ENCODE data around the gene SLC9A7. TPM values are rescaled to one million over a fixed set of nuclear protein-coding genes. Genes with fewer than 3 reads are reported as not detected.

The SLC9A7 gene
- total RNA-seq, 4 donors from 2014 or later: 0.82 to 29.2 (median 2.3) TPM

DNA sequence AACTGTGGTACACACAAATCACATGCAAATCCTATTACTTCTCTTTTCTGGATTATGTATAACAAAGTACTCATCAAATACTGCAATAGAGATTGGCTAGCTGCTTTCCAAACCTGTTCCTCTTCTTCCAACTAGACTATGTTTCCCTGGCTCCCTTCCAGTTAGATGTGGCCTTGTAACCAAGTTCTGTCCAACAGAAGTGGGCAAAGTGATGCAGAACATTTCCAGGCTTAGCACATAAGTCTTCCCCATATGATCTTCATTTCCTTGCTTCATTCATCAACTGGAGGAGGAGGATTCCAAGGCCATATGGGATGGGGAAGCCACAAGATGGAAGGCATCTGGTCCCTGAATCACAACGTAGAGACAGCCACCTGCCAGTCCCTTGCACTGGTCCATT, 8.0 kb downstream of the SLC9A7 start:
- TF ChIP-seq POLR2A (IDR thresholded peaks at IDR 0.05): no peak
- TF ChIP-seq EP300 (IDR thresholded peaks at IDR 0.05; ENCODE audit: low read depth): no peak
- TF ChIP-seq POLR2AphosphoS5 (IDR thresholded peaks at IDR 0.05): no peak
- TF ChIP-seq, protein P1, sequence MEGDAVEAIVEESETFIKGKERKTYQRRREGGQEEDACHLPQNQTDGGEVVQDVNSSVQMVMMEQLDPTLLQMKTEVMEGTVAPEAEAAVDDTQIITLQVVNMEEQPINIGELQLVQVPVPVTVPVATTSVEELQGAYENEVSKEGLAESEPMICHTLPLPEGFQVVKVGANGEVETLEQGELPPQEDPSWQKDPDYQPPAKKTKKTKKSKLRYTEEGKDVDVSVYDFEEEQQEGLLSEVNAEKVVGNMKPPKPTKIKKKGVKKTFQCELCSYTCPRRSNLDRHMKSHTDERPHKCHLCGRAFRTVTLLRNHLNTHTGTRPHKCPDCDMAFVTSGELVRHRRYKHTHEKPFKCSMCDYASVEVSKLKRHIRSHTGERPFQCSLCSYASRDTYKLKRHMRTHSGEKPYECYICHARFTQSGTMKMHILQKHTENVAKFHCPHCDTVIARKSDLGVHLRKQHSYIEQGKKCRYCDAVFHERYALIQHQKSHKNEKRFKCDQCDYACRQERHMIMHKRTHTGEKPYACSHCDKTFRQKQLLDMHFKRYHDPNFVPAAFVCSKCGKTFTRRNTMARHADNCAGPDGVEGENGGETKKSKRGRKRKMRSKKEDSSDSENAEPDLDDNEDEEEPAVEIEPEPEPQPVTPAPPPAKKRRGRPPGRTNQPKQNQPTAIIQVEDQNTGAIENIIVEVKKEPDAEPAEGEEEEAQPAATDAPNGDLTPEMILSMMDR (IDR thresholded peaks at IDR 0.05): no peak
- H3K9me3 ChIP-seq: no peaks in the 10 kb centered on the region
- intact Hi-C loops (cut with DNase I; ENCODE audit: low total_unique reads): no loop called here
- H3K27me3 ChIP-seq: no peaks in the 10 kb centered on the region
- in situ Hi-C loops (cut with MboI; ENCODE audit: low pct_ligation_motif_present in 1 of 4, low pct_unique_long_range_greater_than_20kb in 1 of 4, low sequenced_read_pairs in 3 of 4): no loop called here
- 63% methylated on average over 1 of the region's 1 CpG; no CpG with 5 or more reads in 1 of the 2 donors for WGBS, 2 donors (ENCODE audit: low coverage in 1 of 2)
- H3K4me1 ChIP-seq: no peaks in the 10 kb centered on the region
- DNase-seq: no peak
- no peak overlapping the region for H3K27ac ChIP-seq
- no peak overlapping the region for H3K4me3 ChIP-seq
- no peaks in the 10 kb centered on the region for H3K36me3 ChIP-seq

DNA sequence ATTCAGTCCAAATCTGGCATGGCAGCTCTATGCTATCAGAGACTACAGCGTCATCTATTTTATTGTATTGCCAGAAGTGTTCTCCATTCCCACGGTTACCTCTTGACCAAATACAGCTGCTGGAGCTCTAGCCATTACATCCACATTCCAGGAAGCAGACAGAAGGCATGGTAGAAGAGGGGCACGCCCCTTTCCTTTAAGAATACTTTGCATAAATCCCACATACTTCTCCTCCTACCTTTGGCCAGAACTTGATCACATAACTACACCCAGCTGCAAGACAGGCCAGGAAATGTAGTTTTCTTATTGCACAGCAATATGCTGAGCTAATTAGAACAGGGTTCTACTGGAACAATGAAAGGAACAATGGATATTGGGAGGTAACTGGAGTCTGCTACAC, 14.9 kb downstream of the SLC9A7 start:
- in situ Hi-C loops (cut with MboI; ENCODE audit: low pct_ligation_motif_present in 1 of 4, low pct_unique_long_range_greater_than_20kb in 1 of 4, low sequenced_read_pairs in 3 of 4) (no loop called here), intact Hi-C loops (cut with DNase I; ENCODE audit: low total_unique reads) (no loop called here)
- Histone ChIP-seq H3K27me3 (no peaks in the 10 kb centered on the region), H3K9me3 (no peaks in the 10 kb centered on the region), H3K4me3 (no peak overlapping the region), H3K36me3 (no peaks in the 10 kb centered on the region), H3K4me1 (no peaks in the 10 kb centered on the region), H3K27ac (no peak overlapping the region)
- TF ChIP-seq POLR2A (IDR thresholded peaks at IDR 0.05) (no peak), EP300 (IDR thresholded peaks at IDR 0.05; ENCODE audit: low read depth) (no peak), POLR2AphosphoS5 (IDR thresholded peaks at IDR 0.05) (no peak)
- TF ChIP-seq, protein P1 (IDR thresholded peaks at IDR 0.05): no peak
- DNase-seq: no peak
- WGBS, 2 donors (ENCODE audit: low coverage in 1 of 2): 56% methylated on average over 3 of the region's 3 CpGs; no CpG with 5 or more reads in 1 of the 2 donors

DNA sequence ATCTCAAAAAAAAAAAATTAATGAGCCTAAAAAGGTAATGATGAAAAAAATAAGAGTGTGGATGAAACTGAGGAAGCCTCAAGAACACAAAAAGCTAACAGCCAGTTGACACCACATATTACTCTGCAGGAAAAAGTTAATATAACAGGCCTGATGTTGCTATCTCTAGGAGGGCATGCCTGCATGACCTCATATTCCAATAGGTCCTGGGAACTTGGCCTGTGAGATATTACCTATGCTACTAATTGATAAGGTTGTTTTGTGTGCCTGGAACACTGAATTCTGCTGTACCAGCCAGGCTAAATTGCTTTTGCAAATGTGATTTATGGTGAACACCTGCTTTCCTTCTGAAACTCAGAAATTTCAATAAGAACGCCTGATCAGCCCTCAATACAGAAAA, 15.9 kb downstream of the SLC9A7 start:
- H3K36me3 ChIP-seq: no peaks in the 10 kb centered on the region
- no peaks in the 10 kb centered on the region for H3K27me3 ChIP-seq
- H3K9me3 ChIP-seq: no peaks in the 10 kb centered on the region
- TF ChIP-seq POLR2A (IDR thresholded peaks at IDR 0.05): no peak
- no peak for TF ChIP-seq POLR2AphosphoS5 (IDR thresholded peaks at IDR 0.05)
- TF ChIP-seq EP300 (IDR thresholded peaks at IDR 0.05; ENCODE audit: low read depth): no peak
- TF ChIP-seq, protein P1 (IDR thresholded peaks at IDR 0.05): no peak
- intact Hi-C loops (cut with DNase I; ENCODE audit: low total_unique reads) (no loop called here), in situ Hi-C loops (cut with MboI; ENCODE audit: low pct_ligation_motif_present in 1 of 4, low pct_unique_long_range_greater_than_20kb in 1 of 4, low sequenced_read_pairs in 3 of 4) (no loop called here)
- H3K4me1 ChIP-seq: no peaks in the 10 kb centered on the region
- DNase-seq: no peak
- H3K27ac ChIP-seq: no peak overlapping the region
- no peak overlapping the region for H3K4me3 ChIP-seq
- WGBS, 2 donors (ENCODE audit: low coverage in 1 of 2): 62 to 80% methylated on average over 1 of the region's 1 CpG

DNA sequence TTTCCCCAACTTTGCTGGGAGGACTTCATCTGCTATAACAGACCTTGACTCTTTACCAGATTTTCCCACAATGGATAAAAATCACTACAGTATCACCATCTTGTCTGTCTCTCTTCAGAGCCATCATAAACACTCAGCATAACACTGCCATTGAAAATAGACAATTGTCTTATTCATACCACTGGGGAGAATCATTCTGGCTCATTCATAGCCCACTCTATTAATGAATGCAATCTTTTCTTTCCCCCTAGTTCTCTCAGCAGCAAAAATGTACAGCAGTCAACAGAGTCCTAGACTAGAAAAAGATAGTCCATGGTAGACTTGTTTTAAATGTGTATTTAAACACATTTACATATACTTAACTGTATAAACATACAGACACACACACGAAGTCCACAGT, 19.2 kb downstream of the SLC9A7 start:
- 26 to 50% methylated on average over 1 of the region's 1 CpG for WGBS, 2 donors (ENCODE audit: low coverage in 1 of 2)
- intact Hi-C loops (cut with DNase I; ENCODE audit: low total_unique reads) (no loop called here), in situ Hi-C loops (cut with MboI; ENCODE audit: low pct_ligation_motif_present in 1 of 4, low pct_unique_long_range_greater_than_20kb in 1 of 4, low sequenced_read_pairs in 3 of 4) (no loop called here)
- H3K27me3 ChIP-seq: no peaks in the 10 kb centered on the region
- no peak for DNase-seq
- no peak overlapping the region for H3K4me3 ChIP-seq
- H3K27ac ChIP-seq: no peak overlapping the region
- no peaks in the 10 kb centered on the region for H3K4me1 ChIP-seq
- TF ChIP-seq POLR2AphosphoS5 (IDR thresholded peaks at IDR 0.05) (no peak), POLR2A (IDR thresholded peaks at IDR 0.05) (no peak), EP300 (IDR thresholded peaks at IDR 0.05; ENCODE audit: low read depth) (no peak)
- TF ChIP-seq, protein P1 (IDR thresholded peaks at IDR 0.05): no peak
- no peaks in the 10 kb centered on the region for H3K9me3 ChIP-seq
- no peaks in the 10 kb centered on the region for H3K36me3 ChIP-seq

Data from transverse colon (tissue), 4 donors.